K562 (cell line): ENCODE data around the gene IL10RB. TPM values are rescaled to one million over a fixed set of nuclear protein-coding genes. Genes with fewer than 3 reads are reported as not detected.

Source experiments
- ATF3 ChIP-seq, 2 experiments: fragments of 450-650 bp in 1 of 2; sonication (generic) in 1 of 2; formaldehyde crosslinking in 1 of 2; IDR thresholded peaks in 1 of 2; conservative IDR thresholded peaks in 1 of 2; 2 replicates each; pipeline versions ENCODE4 v1.6.1 to v1.8.1; 2016 to 2023; ENCODE audit warnings: mild to moderate bottlenecking in 2 of 2, moderate library complexity in 2 of 2, inconsistent platforms in 1 of 2, missing genetic modification reagents in 1 of 2
- CAMTA2 ChIP-seq: fragments of 250-450 bp; sonication (Bioruptor Pico); conservative IDR thresholded peaks from 2 replicates; pipeline ENCODE4 v1.5.1; 2022
- CHD1 ChIP-seq: fragments of 200-600 bp; sonication (generic); IDR thresholded peaks from one replicate; pipeline ENCODE4 v1.6.1; 2012; ENCODE audit warnings: mild to moderate bottlenecking, moderate library complexity, low read length, inconsistent platforms
- CHD2 ChIP-seq: IDR thresholded peaks from 2 replicates; pipeline ENCODE4 v1.6.1; 2011; ENCODE audit warnings: low read depth, low read length
- CHD4 ChIP-seq: fragments of 200-600 bp; sonication (generic); IDR thresholded peaks from 3 replicates; pipeline ENCODE4 v1.6.1; 2012; ENCODE audit warnings: low read depth, mild to moderate bottlenecking, mixed read lengths, low read length, inconsistent platforms; ENCODE audit not compliant: insufficient read depth, insufficient replicate concordance, poor library complexity, severe bottlenecking
- CREB3L1 ChIP-seq: fragments of 450-650 bp; IDR thresholded peaks from 2 replicates; pipeline ENCODE4 v1.6.1; 2014; ENCODE audit warnings: low read depth, mild to moderate bottlenecking, moderate library complexity, borderline replicate concordance
- EHMT2 ChIP-seq: fragments of 450-650 bp; IDR thresholded peaks from 2 replicates; pipeline ENCODE4 v1.6.1; 2018; ENCODE audit warnings: antibody characterized with exemption
- FOXA1 ChIP-seq: fragments of 450-650 bp; IDR thresholded peaks from 2 replicates; pipeline ENCODE4 v1.6.1; 2016; ENCODE audit warnings: mild to moderate bottlenecking, borderline replicate concordance
- KDM2B ChIP-seq: fragments of 250-450 bp; sonication (Bioruptor Pico); IDR thresholded peaks from 2 replicates; pipeline ENCODE4 v1.8.0; 2021; ENCODE audit warnings: mild to moderate bottlenecking, moderate library complexity
- MIER1 ChIP-seq: fragments of 450-650 bp; IDR thresholded peaks from 2 replicates; pipeline ENCODE4 v1.6.1; 2016; ENCODE audit warnings: antibody characterized with exemption, mild to moderate bottlenecking, low read depth
- NR2F6 ChIP-seq: fragments of 450-650 bp; formaldehyde crosslinking; IDR thresholded peaks from 2 replicates; pipeline ENCODE4 v1.4.0; 2020; ENCODE audit warnings: mild to moderate bottlenecking
- POLR2B ChIP-seq: fragments of 450-650 bp; IDR thresholded peaks from 2 replicates; pipeline ENCODE4 v1.6.1; 2018; ENCODE audit warnings: low read depth; ENCODE audit not compliant: partially characterized antibody
- RFX5 ChIP-seq: IDR thresholded peaks from 2 replicates; pipeline ENCODE4 v1.6.1; 2011; ENCODE audit warnings: low read depth, mild to moderate bottlenecking, improper control_type of control experiment, low read length
- SIN3B ChIP-seq: fragments of 450-650 bp; IDR thresholded peaks from 2 replicates; pipeline ENCODE4 v1.6.1; 2017; ENCODE audit warnings: low read depth, mild to moderate bottlenecking, moderate library complexity
- TBP ChIP-seq: optimal IDR thresholded peaks from 2 replicates; pipeline ENCODE3; 2011; ENCODE audit warnings: low read depth, low read length, improper control_type of control experiment
- THAP12 ChIP-seq: fragments of 250-450 bp; sonication (Bioruptor Pico); IDR thresholded peaks from 2 replicates; pipeline ENCODE4 v1.9.0; 2021; ENCODE audit warnings: mild to moderate bottlenecking, inconsistent platforms
- ZBED1 ChIP-seq: IDR thresholded peaks from 2 replicates; pipeline ENCODE4 v1.6.1; 2014
- ZC3H4 ChIP-seq: sonication (generic); formaldehyde crosslinking; IDR thresholded peaks from 2 replicates; pipeline ENCODE4 v1.9.0; 2021; ENCODE audit warnings: missing genetic modification reagents, borderline replicate concordance
- ZNF561 ChIP-seq: fragments of 450-650 bp; formaldehyde crosslinking; conservative IDR thresholded peaks from 2 replicates; pipeline ENCODE4 v1.4.0; 2020; ENCODE audit warnings: mild to moderate bottlenecking, moderate library complexity
- ZNF655 ChIP-seq: fragments of 250-450 bp; sonication (Bioruptor Pico); IDR thresholded peaks from 2 replicates; pipeline ENCODE4 v1.5.0; 2021
- ZNF766 ChIP-seq: fragments of 200-800 bp; sonication (Bioruptor generic); conservative IDR thresholded peaks from 2 replicates; pipeline ENCODE4 v1.6.1; 2016; ENCODE audit warnings: missing genetic modification characterization, missing compliant biosample characterization
- polyA plus RNA-seq, 8 experiments: library from polyadenylated mRNA; depleted of rRNA in 4 of 8; stranded (reverse) in 5 of 8; unstranded in 3 of 8; fragments of >200 nt; fragmentation: Nextera tagmentation in 2 of 8; fragmentation: Illumina TruSeq in 1 of 8; extraction: Ambion mirVana in 2 of 8; extraction: Trizol in 1 of 8; gene quantifications; 2 replicates each; pipeline versions ENCODE4 v1.2.1 to v1.2.3, GENCODE V29; 2011 to 2014; ENCODE audit warnings: inconsistent platforms in 1 of 8, missing spikeins in 1 of 8
- total RNA-seq, 7 experiments: library from RNA; depleted of rRNA in 6 of 7; stranded (reverse); fragments of >200 nt in 6 of 7; fragmentation: Illumina TruSeq in 2 of 7; extraction: Trizol in 2 of 7; gene quantifications; 2 replicates each; pipeline versions ENCODE4 v1.2.1 to v1.2.3, GENCODE V29; 2011 to 2021; ENCODE audit warnings: low replicate concordance in 1 of 7

The IL10RB gene
- total and polyA plus RNA-seq, 9 of the 15 experiments (the other 6 are each of a cell fraction or from before 2014, with no cell fraction given), result 10.9 to 33.8 (median 23.0) TPM

- TF ChIP-seq EHMT2 (no peak), FOXA1 (no peak), ZNF766 (CRISPR knock-in tag) (no peak), CREB3L1 (peak; percentile 40; the same call in 1 of the 2 replicates), CAMTA2 (CRISPR knock-in tag) (no peak), MIER1 (no peak), ZNF655 (no peak), THAP12 (CRISPR knock-in tag) (no peak), TBP (peak; percentile 32), SIN3B (no peak), POLR2B (no peak), KDM2B (CRISPR knock-in tag) (no peak), ZBED1 (no peak), NR2F6 (CRISPR knock-in tag) (no peak), CHD2 (no peak), ZNF561 (no peak), CHD4 (no peak), ATF3 (IDR thresholded peaks at IDR 0.05) (no peak), ATF3 (CRISPR knock-in tag; conservative IDR thresholded peaks at IDR 0.05) (no peak), ZC3H4 (CRISPR knock-in tag) (peak; percentile 75; the same call in 1 of the 2 replicates), RFX5 (no peak), CHD1 (peak; percentile 28)
Measured at GRCh38 chr21:33229784-33230544, 36.2 kb upstream of the IL10RB start, which contains the start of gene IFNAR2 (continued).
